ENCODE results near the gene APP. TPM values are rescaled to one million over a fixed set of nuclear protein-coding genes. Genes with fewer than 3 reads are reported as not detected.

APP gene
- 278 and 401 TPM in 2 replicates for total RNA-seq (2014; rRNA removed; shearing (Covaris generic))

DNA sequence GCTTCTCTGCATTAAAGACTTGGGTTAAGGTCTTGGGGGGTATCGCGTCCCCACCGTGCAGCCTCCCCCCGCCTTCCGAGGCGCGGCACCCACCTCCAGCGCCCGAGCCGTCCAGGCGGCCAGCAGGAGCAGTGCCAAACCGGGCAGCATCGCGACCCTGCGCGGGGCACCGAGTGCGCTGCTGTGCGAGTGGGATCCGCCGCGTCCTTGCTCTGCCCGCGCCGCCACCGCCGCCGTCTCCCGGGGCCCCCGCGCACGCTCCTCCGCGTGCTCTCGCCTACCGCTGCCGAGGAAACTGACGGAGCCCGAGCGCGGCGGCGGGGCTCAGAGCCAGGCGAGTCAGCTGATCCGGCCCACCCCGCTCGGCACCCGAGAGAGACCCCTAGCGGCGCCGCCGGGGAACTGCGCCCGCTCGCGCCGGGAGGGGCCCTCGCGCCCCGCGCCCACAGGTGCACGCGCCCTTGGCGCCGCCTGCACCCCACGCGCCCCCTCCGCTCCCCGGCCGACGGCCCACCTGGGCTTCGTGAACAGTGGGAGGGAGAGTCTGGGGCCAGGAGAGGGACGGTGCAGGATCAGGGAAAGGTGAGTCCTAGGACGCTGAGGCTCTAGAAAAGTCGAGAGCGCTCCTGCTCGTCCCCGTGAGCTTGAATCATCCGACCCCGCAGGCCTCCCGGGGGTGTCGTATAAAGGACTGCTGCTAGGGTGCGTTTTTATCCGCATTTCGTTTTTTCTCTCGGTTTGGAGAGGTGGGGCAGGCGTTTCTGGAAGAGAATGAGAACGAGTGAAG is at the start of gene APP:
TSS of gene APP (minus strand) at position 300 of the 787 bp plus-strand sequence. CDS start at position 150, 150 bp downstream.
- peak; percentile 79 for DNase-seq (ENCODE audit: low read depth)

DNA sequence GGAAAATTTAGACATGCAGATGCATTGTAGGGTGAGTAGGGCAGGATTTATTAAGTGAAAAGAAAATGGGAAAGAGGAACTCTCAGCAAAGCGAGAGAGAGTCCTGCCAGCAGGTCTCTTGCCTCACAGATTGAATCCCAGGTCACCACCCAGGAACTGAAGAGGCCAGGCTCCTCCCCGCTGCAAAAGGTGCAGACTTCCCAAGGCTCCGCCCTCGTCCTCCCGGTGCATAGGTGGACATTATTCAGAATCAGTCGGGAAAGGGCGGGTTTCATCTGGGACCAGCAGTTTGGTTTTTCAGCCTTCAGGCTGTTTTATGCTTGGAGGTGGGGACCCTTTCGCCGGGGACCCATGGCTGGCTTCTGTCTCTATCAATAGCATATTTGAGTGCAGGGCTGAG is 41.6 kb upstream of the APP start:
- no peak for DNase-seq (ENCODE audit: low read depth)

DNA sequence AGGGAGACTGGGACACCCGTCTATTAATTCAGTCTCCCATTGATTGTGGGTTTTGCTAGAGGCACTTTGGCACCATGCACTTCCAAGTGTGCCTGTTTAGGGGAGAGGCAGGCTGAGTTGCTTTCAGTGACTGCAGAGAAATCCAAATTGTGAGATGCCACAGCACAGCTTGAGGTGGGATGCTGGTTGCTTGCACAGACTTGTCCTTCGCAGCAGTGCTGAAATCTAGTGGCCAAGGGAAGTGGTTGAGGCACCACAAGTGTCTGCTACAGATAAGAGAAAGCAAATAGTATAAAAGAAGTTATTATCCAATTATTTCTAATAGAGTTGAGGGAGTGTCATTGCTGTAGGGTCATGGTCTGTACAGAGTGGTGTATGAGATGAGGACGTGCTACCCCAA is 40.0 kb upstream of the APP start:
- DNase-seq (ENCODE audit: low read depth) = no peak

DNA sequence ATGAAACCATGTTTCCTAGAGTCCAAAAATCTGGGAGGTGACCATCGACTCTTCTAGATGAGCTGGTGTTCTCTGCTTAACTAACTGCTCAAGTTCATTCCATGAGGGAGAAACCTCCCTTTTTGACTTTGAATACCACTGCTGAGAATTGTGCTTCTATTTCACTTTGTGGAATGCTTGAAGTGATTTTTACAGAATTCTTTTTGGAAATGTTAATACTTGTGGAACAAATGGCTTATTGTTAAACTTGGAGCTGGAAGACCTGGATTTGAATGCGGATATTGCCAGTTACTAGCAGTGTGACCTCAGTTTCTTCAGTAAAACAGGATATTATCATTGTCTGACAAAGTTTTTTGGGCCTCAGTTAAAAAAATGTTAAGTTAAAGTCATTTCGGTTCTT is 36.5 kb upstream of the APP start:
- DNase-seq (ENCODE audit: low read depth) = no peak

DNA sequence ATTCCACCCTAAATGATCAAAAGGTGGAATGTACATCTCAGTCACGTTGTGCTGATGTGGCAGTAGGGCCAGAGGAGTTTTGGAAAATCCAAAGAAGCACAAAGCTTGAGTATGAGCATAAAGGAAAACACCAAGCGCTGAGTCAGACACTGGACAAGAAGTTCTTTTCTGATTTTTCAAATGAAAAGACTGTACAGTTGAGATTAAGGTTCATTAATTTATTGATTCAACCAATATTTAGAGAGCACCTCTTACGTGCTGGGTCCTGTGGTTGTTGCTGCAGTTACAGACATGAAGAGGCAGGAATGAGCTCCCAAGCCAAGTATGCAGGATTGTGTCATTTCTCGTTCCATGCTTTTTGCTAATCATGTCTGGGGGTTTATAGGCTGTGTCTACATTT is 28.9 kb upstream of the APP start:
- DNase-seq (ENCODE audit: low read depth) = no peak

DNA sequence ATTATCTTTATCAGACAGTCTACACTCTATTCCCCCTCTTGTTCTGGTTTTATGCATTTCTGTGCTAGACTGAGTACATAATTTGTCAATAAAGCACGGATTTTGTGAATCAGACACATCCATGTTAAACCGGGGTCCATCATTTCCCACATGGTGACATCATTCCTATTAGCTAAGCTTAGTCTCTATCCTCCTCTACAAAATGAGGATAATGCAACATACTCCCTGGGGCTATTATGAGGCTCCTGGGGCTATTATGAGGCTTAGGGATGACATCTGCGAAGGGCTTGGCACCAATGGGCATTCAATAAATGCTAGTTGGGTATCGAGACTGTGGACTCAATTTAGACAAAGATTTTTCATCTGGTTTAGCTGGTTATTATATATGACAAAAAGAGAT is 25.1 kb upstream of the APP start:
- no peak for DNase-seq (ENCODE audit: low read depth)

DNA sequence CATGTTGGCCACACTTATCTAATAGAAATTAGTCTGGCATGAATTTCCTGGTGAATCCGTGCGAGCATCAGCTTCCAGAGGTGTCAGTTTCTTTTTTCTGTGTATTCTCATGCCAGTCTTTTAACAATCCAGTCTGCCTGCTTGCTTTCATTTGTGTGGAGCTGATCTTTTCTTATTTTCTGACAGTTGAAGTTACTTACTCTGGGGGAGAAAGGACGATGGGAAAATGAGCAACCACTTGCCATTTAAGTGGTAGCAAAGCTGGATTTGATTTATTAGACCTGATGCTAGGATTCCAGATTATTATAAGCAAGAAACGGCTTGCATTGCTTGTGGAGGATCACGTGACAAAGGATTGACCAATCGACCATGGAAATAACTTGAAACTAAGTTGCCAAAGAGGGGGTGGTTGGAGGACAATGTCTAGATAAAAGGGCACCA is 24.3 kb upstream of the APP start:
- peak; percentile 19 for DNase-seq (ENCODE audit: low read depth)

DNA sequence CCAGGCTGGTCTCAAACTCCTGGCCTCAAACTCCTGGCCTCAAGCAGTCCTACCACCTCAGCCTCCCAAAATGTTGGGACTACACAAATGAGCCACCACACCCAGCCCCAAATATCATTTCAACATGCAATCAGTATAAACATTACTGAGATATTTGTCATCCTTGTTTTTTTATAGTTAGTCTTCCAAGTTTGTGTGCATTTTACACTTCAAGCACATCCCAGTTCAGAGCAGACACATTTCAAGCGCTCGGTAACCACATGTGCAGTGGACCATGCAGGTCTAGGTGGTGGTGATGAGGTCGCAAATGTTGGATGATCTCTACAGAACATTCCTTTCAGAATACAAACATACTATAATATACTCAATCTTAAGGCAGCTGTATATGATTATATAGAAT is 23.8 kb upstream of the APP start:
- no peak for DNase-seq (ENCODE audit: low read depth)

DNA sequence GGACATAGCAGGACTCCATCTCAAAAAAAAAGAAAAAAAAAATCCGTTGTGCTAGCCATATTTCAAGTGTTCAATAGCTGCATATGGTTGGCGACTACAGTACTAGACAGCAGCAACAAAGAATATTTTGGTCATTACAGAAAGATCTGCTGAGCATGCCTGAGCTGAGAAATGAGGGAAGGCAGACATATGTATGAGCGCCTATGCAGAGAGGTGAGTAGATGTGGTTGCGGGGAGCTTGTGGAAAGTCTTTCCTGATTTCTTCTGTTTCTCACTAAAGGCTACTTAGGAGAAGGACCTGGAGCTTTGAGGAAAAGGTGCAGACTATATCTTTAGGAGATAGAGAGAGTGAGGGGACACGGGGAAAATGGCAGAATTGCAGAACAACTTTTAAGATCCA is 21.0 kb upstream of the APP start:
- DNase-seq (ENCODE audit: low read depth) = no peak

DNA sequence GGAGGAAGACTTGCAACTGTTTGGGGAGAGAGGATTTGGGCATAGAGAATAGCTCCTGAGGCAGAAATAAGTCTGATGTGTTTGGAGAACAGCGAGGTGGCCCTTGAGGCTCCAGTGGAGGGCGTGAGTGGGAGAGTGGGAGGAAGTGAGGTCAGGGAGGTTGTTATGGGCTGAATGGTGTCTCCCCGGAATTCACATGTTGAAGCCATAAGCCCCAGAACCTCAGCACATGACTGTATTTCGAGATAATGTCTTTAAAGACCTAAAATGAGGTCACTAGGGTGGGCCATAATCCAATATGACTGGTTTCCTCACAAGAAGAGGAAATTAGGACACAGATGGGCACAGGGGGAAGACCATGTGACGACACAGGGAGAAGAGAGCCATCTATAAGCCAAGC is 17.9 kb upstream of the APP start:
- no peak for DNase-seq (ENCODE audit: low read depth)

DNA sequence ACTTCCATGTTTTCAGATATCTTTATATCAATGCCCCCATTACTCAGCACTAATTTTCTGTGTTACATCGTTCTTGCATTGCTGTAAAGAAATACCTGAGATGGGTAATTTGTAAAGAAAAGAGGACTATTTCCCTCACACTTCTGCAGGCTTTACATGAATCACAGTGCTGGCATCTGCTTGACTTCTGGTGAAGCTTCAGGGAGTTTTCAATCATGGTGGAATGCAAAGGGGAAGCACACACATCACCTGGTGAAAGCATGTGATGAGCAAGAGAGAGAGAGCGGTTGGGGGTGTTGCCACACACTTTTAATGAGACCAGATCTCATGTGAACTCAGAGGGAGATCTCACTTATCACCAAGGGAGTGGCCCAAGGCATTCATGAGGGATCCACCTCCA is 14.9 kb upstream of the APP start:
- DNase-seq (ENCODE audit: low read depth) = no peak

DNA sequence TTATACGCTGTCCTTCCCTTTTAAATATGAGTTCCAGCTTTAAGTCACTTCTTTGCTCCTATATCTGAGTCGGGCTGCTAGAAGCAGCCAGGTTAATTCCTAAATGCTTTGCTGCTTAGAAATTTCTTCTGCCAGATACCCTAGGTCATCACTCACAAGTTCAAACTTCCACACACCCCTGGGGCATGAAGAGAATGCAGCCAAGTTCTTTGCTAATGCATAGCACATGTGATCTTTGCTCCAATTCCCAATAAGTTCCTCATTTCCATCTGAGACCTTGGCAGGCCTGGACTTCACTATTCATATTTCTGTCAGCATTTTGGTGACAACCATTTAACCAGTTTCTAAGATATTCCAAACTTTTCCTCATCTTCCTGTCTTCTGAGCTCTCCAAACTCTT is 14.5 kb upstream of the APP start:
- no peak for DNase-seq (ENCODE audit: low read depth)

DNA sequence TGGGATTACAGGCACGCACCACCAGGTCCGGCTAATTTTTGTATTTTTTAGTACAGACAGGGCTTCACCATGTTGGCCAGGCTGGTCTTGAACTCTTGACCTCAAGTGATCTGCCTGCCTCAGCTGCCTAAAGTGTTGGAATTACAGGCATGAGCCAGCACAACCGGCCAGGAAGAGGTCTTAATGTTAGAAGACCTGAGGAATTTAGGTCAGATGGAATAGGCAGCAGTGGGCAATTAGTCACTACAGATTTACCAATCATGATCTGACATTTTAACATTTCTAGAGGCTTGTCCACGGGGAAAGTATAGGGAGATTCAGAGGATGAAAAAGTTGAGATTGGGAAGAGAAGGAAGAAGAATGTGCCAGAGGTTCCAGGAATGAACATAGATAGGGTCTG is 8.9 kb upstream of the APP start:
- no peak for DNase-seq (ENCODE audit: low read depth)

DNA sequence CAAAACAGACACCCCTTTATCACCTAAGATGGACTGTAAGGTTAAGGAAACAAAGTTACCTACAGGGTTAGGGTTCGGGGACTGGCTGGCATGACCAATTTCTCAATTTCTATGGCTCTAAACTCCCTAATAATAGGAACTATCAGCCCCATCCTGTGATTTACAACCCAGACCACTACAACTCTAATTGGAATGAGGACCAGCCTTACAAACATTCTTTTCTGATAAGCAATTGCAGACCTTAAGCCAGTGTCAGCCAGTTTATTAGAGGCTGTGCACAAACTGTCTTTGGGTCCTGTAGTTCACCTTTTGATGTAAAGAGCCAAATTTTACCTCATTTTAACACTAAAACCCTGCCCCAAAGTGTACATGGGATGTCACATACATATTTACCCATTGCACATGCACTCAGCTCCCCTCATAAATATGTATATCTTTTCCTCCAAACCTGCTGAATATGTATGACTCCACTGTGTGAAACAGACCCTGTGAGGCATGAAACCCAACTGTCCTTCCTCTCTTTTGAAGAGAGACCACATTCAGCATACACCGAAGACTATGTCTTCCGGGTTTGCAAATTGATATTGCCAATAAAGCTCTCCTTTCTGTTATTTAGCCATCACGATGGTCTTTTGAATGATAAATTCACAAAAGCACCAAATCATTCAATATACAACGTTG is 7.3 kb upstream of the APP start:
- DNase-seq (ENCODE audit: low read depth) = no peak

DNA sequence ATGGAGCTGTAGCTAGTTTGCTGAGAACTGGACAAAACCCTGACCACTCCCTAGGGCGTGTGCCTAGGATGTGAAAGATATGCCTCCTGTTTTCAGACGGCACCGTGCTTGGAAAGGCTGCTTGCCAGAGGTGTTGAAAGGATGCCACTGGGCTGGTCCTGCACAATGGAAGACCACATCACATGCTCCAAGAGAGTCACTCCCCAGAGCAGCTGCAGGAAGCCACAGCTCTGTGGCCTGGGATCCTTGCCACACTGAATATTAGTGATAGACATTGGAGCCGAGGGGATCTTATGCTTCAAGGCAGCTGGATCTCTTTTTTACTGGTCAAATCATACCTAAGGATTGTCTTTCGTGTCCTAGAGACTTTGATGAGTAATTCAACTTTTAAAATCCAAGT is 6.6 kb upstream of the APP start:
- peak; percentile 26 for DNase-seq (ENCODE audit: low read depth)

DNA sequence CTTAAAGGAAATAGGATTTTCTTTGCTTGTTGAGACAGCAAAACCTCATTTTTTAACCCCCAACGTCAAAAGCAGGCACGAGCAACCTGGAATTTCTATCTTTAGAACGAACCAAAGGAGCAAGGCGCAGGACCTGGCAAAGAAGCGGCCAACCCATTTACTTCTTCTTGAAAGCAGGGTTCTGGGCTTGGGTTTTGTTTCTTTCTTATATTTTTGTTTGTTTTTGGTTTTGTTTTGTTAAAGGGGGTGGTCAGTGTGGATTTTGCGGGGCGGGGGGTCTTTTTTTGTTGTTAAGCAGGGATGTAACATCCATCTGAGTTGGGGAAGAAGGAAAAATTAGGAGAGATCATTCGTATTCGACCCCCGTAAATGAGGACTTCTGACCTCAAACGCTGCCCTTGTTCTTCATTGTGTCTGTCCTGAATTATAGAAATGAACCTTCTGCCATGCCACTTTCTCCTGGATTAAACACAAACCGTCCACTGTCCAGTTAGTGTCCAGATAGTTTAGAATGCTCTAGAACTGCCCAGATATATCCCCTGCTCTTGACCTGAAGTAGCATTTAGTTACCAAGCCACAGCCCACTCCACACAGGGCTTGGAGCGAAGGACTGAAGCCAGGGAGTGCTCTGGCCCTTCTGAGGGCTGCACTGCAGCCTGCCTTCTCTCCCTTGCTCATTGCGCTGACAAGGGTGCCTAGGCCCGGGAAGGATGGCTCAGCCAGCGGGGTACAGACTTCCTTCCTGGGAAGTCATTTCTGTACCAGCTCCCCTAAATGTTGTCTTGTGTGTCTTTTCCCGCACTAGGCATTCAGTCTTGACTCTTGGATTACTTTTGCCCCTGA is 909 bp upstream of the APP start:
- no peak for DNase-seq (ENCODE audit: low read depth)

DNA sequence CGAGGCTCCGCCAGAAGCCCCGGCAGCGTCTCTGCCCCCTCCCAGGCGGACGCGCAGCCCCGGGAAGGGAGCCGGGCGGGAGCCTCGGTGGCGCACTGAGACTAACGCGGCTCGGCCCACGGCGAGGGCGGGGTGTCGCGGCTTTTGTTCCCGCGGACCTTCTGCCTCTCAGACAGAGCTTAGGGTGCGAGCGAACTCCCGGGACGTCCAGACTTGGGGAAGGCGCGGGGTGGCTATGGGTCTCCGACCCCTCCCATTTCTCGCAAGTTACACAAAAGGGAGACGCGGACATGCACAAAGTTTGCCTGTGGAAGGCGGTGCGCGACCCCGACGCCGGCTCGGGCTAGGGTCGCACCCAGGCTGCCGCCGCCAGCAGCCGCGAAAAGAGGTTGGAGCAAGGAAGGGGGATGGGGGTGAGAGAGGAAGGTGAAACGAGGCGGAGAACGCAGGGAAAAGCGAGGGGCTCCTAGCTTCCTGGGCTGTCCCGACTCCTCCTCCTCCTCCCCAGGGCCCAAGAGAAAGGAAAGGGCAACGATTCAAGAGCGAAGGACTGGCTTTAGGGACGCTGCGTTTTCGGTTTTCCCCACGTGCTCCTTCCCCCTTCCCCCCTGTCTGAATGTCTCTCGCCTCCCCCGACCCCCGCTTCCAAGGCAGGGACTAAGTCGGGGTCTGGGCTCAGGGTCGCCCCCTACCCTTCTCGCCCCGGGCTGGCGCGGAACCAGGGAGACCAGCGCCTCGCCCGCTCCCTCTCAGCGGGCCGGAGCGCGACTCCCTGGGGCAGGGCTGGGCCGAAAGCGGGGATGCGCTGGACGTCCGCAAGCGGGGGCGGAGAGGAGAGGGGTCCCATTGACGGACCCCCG is 729 bp downstream of the APP start:
- DNase-seq (ENCODE audit: low read depth) = peak; percentile 86

DNA sequence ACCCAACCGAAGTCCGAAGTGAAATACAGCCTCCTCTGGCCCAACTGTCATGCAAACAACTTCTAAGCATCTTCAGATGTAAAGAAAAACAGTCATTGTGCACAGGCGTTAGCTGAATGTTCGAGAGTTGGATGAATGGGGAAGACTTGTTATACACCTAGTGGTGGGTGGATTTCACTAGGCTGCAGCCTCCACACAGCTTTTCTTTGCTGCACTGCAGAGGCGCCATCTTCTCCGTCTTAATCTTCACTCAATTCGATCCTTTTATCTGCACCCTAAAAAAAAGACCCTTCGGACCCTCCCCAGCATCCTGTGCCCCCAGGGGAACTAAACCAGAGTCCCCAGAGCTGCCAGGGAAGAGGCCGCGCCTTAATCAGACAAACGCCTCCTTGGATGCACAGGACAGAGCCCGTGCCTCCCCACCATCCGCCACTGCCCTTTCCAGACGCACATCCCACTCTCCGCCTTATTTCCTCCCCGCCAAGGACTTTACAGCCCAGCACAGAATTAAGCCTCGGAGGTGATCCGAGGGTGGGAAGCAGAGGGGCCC is 1.4 kb downstream of the APP start:
- DNase-seq (ENCODE audit: low read depth) = peak; percentile 70

DNA sequence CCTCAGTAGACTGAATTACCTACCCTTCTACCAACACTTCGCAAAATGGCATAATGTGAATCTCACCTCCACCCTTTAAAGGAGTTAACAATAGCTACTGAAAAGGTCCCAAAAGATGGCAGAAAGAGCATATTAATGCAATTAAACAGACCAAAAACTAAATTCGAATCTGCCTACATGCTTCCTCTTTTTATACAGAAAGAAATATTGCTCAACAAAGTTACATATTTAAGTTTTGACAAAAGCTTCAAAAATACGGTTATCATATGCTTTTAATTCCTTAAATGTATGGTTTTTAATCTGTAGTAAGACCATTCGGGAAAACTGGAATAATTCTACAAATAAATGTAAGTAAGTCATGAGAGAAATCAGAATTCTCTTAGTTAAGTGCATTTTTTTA is 2.2 kb downstream of the APP start:
- no peak for DNase-seq (ENCODE audit: low read depth)

DNA sequence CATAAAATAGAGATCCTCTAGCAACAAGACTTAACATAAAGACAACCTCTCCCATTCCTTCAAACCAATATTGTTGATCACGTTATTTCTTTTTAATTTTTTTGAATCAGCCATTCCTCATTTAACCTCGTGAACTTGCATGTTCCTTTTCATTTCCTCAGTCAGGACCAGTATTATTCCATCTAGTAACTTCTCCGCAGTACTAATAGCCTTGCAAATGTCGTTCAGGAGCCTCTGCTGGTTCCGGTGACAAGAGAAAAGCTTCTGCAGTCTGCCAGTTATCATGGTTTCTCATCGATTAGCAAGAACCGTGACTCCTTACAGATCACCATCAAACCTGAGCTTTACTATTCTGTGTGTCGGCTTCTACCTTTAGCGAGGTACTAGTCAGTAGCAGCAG is 3.0 kb downstream of the APP start:
- DNase-seq (ENCODE audit: low read depth) = no peak

DNA sequence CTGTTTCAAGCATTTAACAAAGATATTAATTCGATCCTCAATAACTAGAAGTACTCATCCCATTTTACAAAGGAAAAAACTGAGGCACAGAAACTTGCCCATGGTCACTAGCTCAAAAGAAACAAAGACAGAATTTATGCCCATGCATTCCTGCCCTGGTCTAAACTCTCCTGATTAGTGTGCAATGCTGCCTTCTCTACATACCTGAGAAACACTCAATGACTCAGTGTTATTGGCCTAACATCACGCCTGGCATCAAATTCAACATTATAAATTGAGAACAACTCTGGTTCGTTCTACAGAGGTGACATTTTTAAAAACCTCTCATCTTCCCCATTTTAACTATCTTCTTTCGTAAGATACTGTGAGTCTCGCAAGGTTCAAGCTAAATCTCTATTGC is 5.2 kb downstream of the APP start:
- DNase-seq (ENCODE audit: low read depth) = peak; percentile 30
